Jurkat, Clone E6-1 (cell line): ENCODE measurements around the gene IL11RA.

Experiments
- DNase-seq: peaks from one replicate; pipeline ENCODE4 v3.0.0-alpha.2; 2011; ENCODE audit warnings: low read depth, low spot score
- H3K4me3 ChIP-seq: 2 replicates; pipeline ENCODE4 v1.5.1; 2011; ENCODE audit warnings: mild to moderate bottlenecking, low read length, control low read depth, moderate library complexity

The IL11RA gene

DNA sequence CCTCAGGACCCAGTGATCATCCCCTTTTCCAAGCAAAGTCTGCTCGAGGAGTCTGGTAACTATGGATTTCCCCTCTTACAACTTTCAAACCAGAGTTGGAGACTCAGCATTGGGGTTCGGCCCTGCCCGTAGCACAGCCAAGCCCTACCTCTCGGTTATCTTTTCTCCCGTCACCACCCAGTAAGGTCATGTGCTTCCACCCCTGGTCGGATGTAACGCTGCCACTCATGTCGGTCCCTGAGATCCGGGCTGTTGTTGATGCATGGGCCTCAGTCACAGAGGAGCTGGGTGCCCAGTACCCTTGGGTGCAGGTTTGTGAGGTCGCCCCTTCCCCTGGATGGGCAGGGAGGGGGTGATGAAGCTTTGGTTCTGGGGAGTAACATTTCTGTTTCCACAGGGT, 4.3 kb upstream of the IL11RA start:
- DNase-seq: no peak

GRCh38 chr9:34648673-34649072, 3.3 kb upstream of the IL11RA start:
- no peak for DNase-seq
- no peak overlapping the region for H3K4me3 ChIP-seq

More for the DNA sequence above, 4.3 kb upstream of the IL11RA start:
- H3K4me3 ChIP-seq: peak overlapping the region; percentile 93

DNA sequence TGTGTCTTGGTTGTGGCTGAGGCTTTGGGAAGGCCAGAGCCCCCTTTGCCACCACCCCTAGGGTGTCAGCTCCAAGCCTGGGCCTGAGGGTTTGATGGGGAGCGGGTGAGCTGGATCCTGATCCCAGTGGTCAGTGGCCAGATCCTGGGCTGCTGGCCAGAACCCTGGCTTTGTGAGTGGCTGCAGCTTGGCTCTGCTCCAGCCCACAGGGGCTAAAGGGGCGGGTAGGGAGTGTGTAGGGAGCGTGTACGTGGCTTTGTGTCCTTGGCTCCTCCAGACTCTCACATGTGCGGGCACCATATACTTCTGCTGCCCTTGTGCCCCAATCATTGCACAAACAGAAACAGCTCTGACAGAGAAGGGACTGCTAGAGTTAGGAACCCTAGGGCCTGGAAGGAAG, 1.2 kb upstream of the IL11RA start:
- no peak for DNase-seq
- H3K4me3 ChIP-seq: no peak overlapping the region

GRCh38 chr9:34651321-34651720, 664 bp upstream of the IL11RA start:
- H3K4me3 ChIP-seq: no peak overlapping the region
- DNase-seq: no peak

- no peak for DNase-seq
- H3K4me3 ChIP-seq: no peak overlapping the region
Observed at GRCh38 chr9:34652602-34653000, 616 bp downstream of the IL11RA start.

DNA sequence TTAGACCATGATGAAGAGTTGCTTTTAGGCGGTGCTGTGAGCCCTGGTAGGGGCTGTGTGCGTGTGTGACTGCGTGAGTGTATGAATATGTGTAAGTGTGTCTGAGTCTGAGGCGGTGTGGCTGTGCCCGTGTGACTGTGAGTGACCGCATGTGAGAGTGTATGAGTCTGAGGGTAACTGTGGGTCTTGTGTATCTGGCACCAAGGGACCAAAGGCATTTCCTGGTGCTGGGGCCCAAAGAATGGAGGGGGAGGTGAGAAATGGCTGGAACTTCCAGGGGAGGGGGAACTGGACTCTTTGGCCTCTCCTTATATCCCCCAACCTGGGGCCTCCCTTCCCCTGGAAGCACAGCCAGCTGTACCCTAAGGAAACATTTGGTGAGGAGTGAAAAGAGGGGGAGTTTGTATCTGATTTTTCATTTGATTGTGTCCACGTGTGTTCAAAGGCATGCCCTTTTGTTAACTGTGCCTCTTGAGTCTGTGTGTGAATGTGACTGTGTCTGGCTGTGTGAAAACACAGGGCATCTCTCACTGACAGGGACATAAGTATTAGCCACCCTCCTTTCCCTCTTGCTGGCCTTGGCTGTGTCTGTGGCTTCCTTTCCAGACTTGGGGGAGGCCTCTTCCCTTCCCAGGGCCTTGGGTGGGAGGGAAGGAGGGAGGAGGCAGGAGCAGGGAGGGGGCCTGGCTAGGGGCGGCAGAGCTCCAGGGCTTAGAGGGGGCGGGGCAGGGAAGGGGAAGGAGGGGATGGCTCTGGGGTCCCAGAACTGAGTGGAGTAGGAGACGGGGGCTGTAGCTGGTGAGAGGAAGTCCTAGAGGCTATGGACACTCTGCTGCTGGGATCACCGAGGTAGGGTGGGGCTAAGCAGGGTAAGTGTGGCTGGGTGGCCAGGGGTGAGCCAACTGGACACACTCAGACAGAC, 1.4 kb downstream of the IL11RA start:
- no peak overlapping the region for H3K4me3 ChIP-seq
- no peak for DNase-seq

DNA sequence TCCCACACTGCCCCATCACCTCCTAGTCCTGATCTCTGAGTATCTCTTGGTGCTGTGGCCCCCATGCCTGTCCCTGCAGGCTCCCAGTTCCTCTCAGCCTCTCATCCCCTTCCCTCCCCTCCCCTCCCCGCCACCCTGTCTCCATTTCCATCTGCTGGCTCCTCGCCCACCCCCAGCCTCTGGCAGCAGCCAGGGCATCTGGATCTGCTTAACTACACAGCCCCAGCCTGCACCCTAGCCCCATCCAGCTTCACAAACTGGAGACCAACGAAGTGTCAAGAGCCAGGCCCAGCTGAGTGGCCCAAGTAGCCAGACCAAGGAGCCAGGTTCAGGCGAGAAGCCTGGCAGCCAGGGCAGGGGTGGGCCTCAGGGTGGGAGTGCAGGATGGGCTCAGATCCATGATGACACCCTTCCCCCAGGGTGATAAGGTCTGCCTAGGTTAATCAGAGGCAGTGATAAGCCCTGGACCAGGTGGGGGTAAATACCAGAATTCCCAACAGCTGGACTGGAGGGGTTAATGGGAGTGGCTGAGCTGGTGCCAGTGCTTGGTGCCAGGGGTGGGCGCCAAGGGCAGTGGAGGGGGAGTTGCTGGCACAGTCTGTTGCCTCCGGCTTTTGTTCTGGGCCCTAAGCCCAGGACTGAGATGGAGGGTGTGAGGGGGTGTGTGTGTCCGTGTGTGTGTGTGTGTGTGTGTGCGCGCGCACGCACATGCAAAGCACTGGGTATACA, 2.5 kb downstream of the IL11RA start:
- H3K4me3 ChIP-seq: no peak overlapping the region
- no peak for DNase-seq

- DNase-seq: no peak
- H3K4me3 ChIP-seq: no peak overlapping the region
Observed at GRCh38 chr9:34655394-34655793, 3.4 kb downstream of the IL11RA start.

DNA sequence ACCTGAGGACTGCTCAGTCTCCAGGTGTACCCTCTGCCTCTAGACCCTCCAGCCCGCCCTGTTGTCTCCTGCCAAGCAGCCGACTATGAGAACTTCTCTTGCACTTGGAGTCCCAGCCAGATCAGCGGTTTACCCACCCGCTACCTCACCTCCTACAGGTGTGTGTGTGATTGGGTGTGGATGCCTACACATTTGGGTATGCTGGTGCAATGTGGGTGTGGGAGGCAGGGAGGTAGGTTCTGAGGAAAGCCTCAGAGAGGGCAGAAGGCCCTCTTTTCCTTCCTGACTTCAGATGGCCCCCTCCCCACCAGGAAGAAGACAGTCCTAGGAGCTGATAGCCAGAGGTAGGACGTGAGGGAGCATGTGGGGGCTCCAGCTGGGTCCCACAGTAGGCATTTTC, 5.0 kb downstream of the IL11RA start:
- no peak overlapping the region for H3K4me3 ChIP-seq
- no peak for DNase-seq

DNA sequence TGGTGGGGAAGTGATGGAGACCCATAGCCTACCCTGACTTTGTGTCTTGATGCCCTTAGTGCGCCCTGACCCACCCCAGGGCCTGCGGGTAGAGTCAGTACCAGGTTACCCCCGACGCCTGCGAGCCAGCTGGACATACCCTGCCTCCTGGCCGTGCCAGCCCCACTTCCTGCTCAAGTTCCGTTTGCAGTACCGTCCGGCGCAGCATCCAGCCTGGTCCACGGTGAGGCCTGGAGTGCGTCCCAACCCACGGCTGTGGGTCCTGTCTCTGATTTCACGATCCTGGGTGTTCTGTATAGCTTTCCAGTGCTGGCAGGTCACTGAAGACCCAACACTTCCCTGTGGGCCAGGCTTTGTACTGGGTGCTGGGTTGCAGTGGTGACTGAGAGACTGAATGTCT, 6.5 kb downstream of the IL11RA start:
- H3K4me3 ChIP-seq: no peak overlapping the region
- DNase-seq: no peak

DNA sequence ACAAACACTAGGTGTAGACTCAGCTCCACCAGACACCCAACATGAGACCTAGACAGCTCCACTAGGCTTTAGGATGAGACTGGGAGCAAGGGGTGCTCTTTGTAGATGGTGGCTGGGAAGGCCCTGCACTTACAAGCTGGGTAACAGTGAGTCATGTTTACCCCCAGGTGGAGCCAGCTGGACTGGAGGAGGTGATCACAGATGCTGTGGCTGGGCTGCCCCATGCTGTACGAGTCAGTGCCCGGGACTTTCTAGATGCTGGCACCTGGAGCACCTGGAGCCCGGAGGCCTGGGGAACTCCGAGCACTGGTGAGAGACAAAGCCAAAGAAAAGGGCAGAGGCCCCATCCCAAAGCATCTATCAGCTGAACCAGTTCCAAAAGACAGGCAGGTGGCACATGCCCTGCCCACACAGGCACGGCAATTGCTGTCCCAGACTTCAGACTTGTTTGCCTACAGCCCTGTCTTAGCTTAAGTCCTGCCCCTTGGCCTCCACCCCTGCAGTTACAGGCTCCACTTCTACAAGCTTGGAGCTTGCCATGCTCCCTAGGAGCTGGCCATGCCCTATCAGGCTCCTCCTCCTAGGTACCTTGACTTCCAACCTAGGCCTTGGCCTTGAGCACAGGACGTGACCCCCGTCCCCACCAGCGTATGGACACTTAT, 7.7 kb downstream of the IL11RA start:
- no peak for DNase-seq
- H3K4me3 ChIP-seq: no peak overlapping the region

GRCh38 chr9:34662526-34663302, 10.7 kb downstream of the IL11RA start, which contains the start of gene CCL27:
Gene CCL27, minus strand, starts transcription at chr9:34662657. Its CDS starts 24 bp downstream, at chr9:34662633.
- no peak for DNase-seq
- H3K4me3 ChIP-seq: no peak within 1 kb of the TSS

DNA sequence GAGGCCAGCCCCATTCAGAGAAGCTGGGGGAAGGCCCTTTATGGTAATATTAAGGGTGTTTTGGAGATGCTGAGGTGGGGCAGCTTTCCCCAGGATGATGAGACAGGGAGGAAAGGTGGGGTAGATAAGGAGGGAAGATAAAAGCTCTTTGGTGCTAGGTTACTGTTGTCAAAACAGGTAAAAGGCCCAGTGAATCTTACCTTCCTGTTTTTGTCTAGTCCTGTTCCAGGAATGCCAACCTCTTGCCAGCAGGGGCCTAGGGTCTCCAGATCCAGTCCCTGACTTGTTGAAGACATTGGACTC, 11.3 kb downstream of the IL11RA start:
- no peak overlapping the region for H3K4me3 ChIP-seq
- no peak for DNase-seq

- DNase-seq: peak; percentile 63
- H3K4me3 ChIP-seq: no peak overlapping the region; the same call in 1 of the 2 replicates
Observed at GRCh38 chr9:34664281-34665066, 12.5 kb downstream of the IL11RA start.

DNA sequence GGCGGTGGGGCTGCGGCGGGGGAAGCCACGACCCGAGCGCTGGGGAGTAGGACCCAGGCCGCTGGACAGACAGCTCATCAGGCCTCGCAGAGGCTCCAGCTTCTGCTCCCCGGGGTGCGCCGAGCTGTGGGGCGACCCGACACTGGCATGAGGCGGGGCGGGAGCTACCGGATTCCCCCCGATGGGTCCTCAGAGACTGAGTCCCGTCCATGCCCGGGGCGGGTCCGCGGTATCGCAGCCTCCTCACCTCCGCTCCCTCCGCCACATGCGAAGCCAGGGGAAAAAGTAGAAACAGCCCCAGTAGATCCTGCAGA, 13.0 kb downstream of the IL11RA start:
- no peak for DNase-seq
- H3K4me3 ChIP-seq: peak overlapping the region; percentile 37

- peak; percentile 89 for DNase-seq
- peak overlapping the region; percentile 86 for H3K4me3 ChIP-seq
Observed at GRCh38 chr9:34665381-34666250, 13.6 kb downstream of the IL11RA start.

DNA sequence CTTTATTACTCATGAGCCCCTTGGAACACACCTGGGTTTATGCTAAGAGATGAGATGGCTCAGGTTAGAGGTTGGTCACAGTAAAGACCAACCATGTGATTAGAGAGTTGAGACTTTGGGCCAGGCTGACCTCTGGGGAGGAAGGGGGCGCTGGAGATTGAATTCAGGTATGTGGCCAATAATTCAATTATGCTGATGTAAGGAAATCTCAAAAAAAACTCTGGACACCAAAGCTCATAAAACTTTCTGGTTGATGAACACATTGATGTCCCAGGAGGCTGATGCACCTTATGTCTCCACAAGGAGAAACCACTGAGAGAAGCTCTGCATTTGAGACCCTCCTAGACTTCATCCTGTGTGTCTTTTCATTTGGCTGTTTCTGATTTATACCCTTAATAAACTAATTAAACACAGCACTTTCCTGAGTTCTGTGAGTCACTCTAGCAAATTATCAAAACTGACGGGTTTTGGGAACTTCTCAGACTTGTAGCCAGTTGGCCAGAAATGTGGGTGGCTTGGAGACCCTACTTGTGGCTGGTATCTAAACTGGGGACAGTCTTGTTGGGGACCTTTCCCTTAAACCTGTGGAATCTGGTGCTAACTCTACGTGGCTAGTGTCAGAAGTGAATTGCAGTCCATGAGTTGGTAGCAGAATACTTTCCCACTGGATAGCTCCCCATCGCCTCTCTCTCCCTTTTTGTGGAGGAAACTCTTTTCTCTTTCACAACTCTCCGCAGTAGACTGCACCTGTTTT, 18.0 kb downstream of the IL11RA start:
- DNase-seq: no peak
- H3K4me3 ChIP-seq: no peak overlapping the region
